Adipose tissue (tissue), 3 donors: ENCODE measurements around the gene ADAMTS13. TPM values are rescaled to one million over a fixed set of nuclear protein-coding genes. Genes with fewer than 3 reads are reported as not detected.

Experiments used
- polyA plus RNA-seq, 3 donors: library from polyadenylated mRNA; stranded (reverse); fragments of 200-250 nt; gene quantifications; one replicate each; pipeline ENCODE4 v1.2.3, GENCODE V29; 2013
- donor health status: healthy with polysubstance abuse.
- donor health status: Bipolar disorder and iron deficiency.
- donor health status: healthy.

The ADAMTS13 gene
- polyA plus RNA-seq, 3 donors: 2.7 to 4.2 (median 2.7) TPM

Other genes starting within 250 kb of the ADAMTS13 start
- not detected for gene OBP2B, start 213.1 kb upstream of the ADAMTS13 start, polyA plus RNA-seq
- gene ABO, start 147.2 kb upstream of the ADAMTS13 start, polyA plus RNA-seq: 1 to 10 TPM; 1.3 to 1.7 (median 1.5) TPM
- 10 to 100 TPM; 14.1 to 21.7 (median 14.1) TPM for gene SURF6, start 86.2 kb upstream of the ADAMTS13 start, polyA plus RNA-seq
- gene MED22, start 74.2 kb upstream of the ADAMTS13 start, polyA plus RNA-seq: 10 to 100 TPM in 2 of 3 donors, 1 to 10 TPM in 1; 8.6 to 15.9 (median 13.1) TPM
- 1,000 to 10,000 TPM; 2,933 to 4,055 (median 3,432) TPM for gene RPL7A, start 74.1 kb upstream of the ADAMTS13 start, polyA plus RNA-seq
- 10 to 100 TPM; 63.5 to 95.3 (median 75.0) TPM for gene SURF1, start 65.9 kb upstream of the ADAMTS13 start, polyA plus RNA-seq
- 10 to 100 TPM; 21.9 to 32.1 (median 27.8) TPM for gene SURF2, start 65.8 kb upstream of the ADAMTS13 start, polyA plus RNA-seq
- gene SURF4, start 46.3 kb upstream of the ADAMTS13 start, polyA plus RNA-seq: 100 to 1,000 TPM in 2 of 3 donors, 10 to 100 TPM in 1; 66.1 to 168 (median 123) TPM
- gene STKLD1, start 46.0 kb upstream of the ADAMTS13 start, polyA plus RNA-seq: under 1 TPM; 0.44 to 0.68 (median 0.45) TPM
- gene REXO4, start 4.4 kb upstream of the ADAMTS13 start, polyA plus RNA-seq: 10 to 100 TPM; 14.1 to 18.8 (median 14.5) TPM
- gene CACFD1, start 37.6 kb downstream of the ADAMTS13 start, polyA plus RNA-seq: 10 to 100 TPM in 1 of 3 donors, 1 to 10 TPM in 2; 4.0 to 17.3 (median 8.5) TPM
- 10 to 100 TPM in 1 of 3 donors, 1 to 10 TPM in 2; 2.4 to 15.6 (median 2.6) TPM for gene SLC2A6, start 56.7 kb downstream of the ADAMTS13 start, polyA plus RNA-seq
- not detected for gene MYMK, start 102.6 kb downstream of the ADAMTS13 start, polyA plus RNA-seq
- gene ADAMTSL2, start 112.3 kb downstream of the ADAMTS13 start, polyA plus RNA-seq: 1 to 10 TPM; 2.0 to 2.7 (median 2.2) TPM
- gene FAM163B, start 187.0 kb downstream of the ADAMTS13 start, polyA plus RNA-seq: not detected
- under 1 TPM in 2 of 3 donors, not detected in 1; 0.01 to 0.05 TPM for gene DBH, start 214.0 kb downstream of the ADAMTS13 start, polyA plus RNA-seq